ENCODE measurements around the gene JAKMIP2. TPM values are rescaled to one million over a fixed set of nuclear protein-coding genes. Genes with fewer than 3 reads are reported as not detected.

The JAKMIP2 gene
- polyA plus RNA-seq, 3 donors from 2014 or later: 1.5 to 18.4 (median 5.4) TPM

DNA sequence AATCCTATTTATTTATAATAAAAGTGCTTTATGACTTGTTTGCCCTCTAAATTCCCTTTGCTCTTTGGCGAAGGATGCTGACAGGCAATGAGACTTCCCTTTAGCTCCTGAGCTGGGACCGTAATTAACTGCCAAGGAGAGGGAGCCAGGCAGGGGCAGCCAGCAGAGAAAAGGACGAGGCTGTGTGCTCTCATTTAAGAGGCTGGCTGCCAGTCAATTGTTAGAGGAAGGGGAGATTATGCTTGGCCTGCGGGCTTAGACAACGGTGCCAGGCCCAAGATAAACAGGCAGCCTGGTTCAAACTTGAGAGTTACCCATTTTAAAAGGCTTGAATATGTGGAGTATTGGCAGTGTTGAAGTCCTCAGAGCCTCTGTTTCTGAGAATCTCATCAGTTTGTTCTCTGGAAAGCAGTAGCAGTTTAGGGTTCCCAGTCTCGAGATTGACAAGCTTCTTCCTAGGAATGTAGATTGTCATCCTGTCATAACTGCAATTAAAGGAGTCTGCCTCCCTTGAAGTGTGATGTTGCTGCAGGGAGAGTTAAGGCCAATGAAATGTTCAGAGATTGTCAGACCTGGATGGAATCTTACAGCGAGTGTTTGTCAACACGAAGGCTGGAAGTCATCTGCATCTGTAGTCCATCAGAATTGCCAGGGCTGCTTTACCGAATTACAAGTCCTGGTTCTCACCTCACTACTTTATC, 113.2 kb downstream of the JAKMIP2 start:
- DNase-seq: no peak
- no peaks in the 10 kb centered on the region for H3K9me3 Mint-ChIP-seq
- no peaks in the 10 kb centered on the region for H3K4me1 Mint-ChIP-seq
- peaks cover 5 to 34% (median 26%) of the 10 kb centered on the region in 3 donors for H3K36me3 Mint-ChIP-seq
- H3K27ac Mint-ChIP-seq: no peak overlapping the region
- no peaks in the 10 kb centered on the region for H3K27me3 Mint-ChIP-seq (ENCODE audit: low read depth in 3 of 3)
- H3K4me3 Mint-ChIP-seq: no peak overlapping the region

DNA sequence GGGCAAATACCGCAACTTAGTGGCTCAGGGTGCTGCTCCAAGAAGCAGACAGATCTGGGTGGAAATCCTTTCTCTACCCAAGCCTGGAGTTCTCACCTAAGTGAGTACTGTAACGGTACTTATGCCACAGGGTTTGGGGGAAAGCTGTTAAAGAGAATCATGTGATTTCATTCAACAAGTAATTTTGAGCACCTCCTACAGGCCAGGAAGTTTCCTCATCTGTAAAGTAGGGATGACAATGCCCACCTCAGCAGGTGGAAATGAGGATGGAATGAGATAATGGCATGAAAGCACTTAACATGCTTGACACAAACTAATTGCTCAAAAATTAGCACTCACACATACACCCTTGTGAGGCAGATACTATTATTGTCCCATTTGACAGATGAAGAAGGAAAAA, 114.1 kb downstream of the JAKMIP2 start:
- H3K4me3 Mint-ChIP-seq: no peak overlapping the region
- H3K27me3 Mint-ChIP-seq (ENCODE audit: low read depth in 3 of 3): no peaks in the 10 kb centered on the region
- DNase-seq: no peak
- no peaks in the 10 kb centered on the region for H3K9me3 Mint-ChIP-seq
- peaks cover 5 to 36% (median 26%) of the 10 kb centered on the region in 3 donors for H3K36me3 Mint-ChIP-seq
- H3K27ac Mint-ChIP-seq: no peak overlapping the region
- no peaks in the 10 kb centered on the region for H3K4me1 Mint-ChIP-seq

DNA sequence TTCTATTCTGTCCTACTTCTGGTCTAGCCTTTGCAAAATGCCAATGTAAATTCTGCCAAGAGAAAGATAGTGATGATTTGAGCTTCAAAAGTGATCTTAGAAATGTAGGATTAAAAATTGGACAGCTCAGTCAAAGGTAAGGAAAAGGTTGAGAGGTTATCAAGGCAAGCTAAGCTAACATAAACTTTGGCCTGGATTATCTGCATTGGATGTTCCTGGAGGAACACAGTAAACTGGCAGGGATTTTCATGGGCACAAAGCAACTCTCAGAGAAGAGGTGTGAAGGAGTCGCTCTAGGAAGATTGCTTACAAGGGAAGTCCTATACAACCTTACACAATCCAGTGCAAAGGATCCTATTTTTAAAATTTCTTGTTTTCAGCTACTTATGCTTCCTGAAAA, 115.2 kb downstream of the JAKMIP2 start:
- no peak for DNase-seq
- no peak overlapping the region for H3K27ac Mint-ChIP-seq
- no peaks in the 10 kb centered on the region for H3K27me3 Mint-ChIP-seq (ENCODE audit: low read depth in 3 of 3)
- H3K4me3 Mint-ChIP-seq: no peak overlapping the region
- H3K9me3 Mint-ChIP-seq: no peaks in the 10 kb centered on the region
- no peaks in the 10 kb centered on the region for H3K4me1 Mint-ChIP-seq
- H3K36me3 Mint-ChIP-seq: peaks cover 7 to 36% (median 26%) of the 10 kb centered on the region in 3 donors

DNA sequence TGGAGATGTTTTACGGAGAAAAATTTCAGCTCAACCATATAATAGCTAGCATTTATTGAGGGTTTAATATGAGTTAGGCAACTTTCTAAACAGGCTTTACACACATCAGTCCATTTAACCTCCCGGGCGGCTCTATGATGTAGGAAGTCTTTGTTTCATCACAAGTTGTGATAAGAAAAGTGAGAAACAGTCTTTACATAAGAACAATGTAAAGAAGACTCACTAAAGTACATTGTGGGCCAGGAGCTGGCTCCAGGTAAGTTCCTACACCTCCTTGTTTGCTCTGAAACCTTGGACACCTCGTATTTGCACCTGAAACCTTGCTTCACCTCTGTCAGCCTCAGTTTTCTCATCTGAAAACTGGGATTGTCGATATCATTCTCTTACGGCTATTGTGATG, 116.1 kb downstream of the JAKMIP2 start:
- no peaks in the 10 kb centered on the region for H3K27me3 Mint-ChIP-seq (ENCODE audit: low read depth in 3 of 3)
- H3K27ac Mint-ChIP-seq: no peak overlapping the region
- no peak overlapping the region for H3K4me3 Mint-ChIP-seq
- no peaks in the 10 kb centered on the region for H3K9me3 Mint-ChIP-seq
- H3K4me1 Mint-ChIP-seq: peaks cover 0 to 3% of the 10 kb centered on the region in 2 donors
- DNase-seq: no peak
- H3K36me3 Mint-ChIP-seq: peaks cover 12 to 38% (median 35%) of the 10 kb centered on the region in 3 donors

DNA sequence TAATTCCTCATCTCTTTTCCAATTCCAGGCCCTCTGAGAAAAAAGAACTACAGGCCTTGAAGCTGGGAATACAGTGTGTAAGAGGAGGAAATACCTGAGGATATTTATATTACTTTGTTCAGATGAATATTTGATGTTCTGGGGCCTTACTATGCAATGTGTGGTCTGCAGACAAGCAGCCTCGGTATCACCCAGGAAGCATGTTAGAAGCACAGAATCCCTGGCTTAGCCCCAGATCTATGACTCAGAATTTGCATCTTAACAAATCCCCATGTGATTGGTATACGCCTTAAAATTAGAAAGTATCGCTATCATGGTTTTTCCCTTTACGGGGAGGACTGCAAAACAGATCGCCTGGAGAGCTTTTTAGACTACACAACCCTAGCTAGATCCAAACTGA, 121.0 kb downstream of the JAKMIP2 start:
- no peak overlapping the region for H3K27ac Mint-ChIP-seq
- H3K4me3 Mint-ChIP-seq: no peak overlapping the region
- peaks cover 0 to 4% (median 0%) of the 10 kb centered on the region in 6 donors for H3K9me3 Mint-ChIP-seq
- peaks cover 35 to 37% (median 35%) of the 10 kb centered on the region in 3 donors for H3K36me3 Mint-ChIP-seq
- no peak for DNase-seq
- peaks cover 16 to 19% of the 10 kb centered on the region in 2 donors for H3K4me1 Mint-ChIP-seq
- peaks cover 0 to 4% (median 0%) of the 10 kb centered on the region in 3 donors for H3K27me3 Mint-ChIP-seq (ENCODE audit: low read depth in 3 of 3)

DNA sequence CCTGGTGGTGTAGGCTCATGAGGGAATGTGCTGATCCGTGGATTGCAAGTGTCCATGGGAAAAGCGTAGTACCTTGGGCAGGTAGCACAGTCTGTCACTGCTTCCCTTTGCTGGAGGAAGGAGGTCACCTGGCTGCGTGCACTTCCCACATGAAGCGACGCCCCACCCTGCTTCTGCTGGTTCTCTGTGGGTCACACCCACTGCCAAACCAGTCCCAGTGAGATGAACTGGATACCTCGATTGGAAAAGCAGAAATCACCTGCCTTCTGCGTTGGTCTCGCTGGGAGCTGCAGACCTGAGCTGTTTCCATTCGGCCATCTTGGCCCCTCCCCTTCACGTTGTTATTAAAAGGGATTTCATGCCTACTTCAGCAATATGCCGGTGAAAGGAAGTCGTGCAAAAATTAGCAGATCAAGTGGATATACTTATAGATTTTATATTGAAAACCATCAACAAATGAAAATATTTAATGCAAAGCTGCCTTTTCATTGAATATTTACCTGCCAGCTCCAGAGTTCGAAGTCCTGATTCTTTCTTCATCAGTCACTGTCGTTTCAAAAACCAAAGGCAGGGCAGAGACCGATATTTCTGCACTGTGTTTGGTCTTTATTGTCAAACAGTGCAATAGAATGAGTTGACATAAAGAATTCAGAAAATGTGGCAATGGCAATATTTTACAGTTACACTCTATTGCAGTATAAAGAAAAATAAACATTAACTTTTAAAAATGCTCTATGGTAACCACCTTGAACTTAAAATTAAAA, 123.2 kb downstream of the JAKMIP2 start:
- DNase-seq: no peak
- no peak overlapping the region for H3K27ac Mint-ChIP-seq
- H3K4me3 Mint-ChIP-seq: no peak overlapping the region
- H3K9me3 Mint-ChIP-seq: peaks cover 2 to 9% (median 5%) of the 10 kb centered on the region in 6 donors
- peaks cover 16 to 19% of the 10 kb centered on the region in 2 donors for H3K4me1 Mint-ChIP-seq
- peaks cover 0 to 4% (median 0%) of the 10 kb centered on the region in 3 donors for H3K27me3 Mint-ChIP-seq (ENCODE audit: low read depth in 3 of 3)
- H3K36me3 Mint-ChIP-seq: peaks cover 38 to 55% (median 53%) of the 10 kb centered on the region in 3 donors

DNA sequence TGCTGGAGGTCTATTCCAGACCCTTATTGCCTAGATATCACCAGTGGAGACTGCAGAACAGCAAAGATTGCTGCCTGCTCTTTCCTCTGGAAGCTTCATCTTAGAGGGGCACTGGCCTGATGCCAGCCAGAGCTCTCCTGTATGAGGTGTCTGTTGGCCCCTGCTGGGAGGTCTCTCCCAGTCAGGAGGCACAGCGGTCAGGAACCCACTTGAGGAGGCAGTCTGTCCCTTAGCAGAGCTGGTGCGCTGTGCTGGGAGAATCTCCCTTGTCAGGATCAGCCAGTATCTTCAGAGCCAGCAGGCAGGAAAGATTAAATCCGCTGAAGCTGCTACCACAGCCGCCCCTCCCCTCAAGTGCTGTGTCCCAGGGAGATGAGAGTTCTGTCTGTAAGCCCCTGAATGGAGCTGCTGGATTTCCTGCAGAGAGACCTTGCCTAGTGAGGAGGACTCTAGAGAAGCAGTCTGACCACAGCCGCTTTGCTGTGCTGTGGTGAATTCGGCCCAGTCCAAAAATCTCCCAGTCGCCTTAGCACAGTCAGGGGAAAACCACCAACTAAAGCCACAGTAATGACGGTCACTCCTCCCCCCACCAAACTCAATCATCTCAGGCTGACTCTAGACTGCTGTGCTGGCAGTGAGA, 124.1 kb downstream of the JAKMIP2 start:
- Mint-ChIP-seq H3K27me3 (ENCODE audit: low read depth in 3 of 3) (peaks cover 0 to 4% (median 0%) of the 10 kb centered on the region in 3 donors), H3K27ac (peak overlapping the region in 3 of 6 donors; percentile 44 to 63 (median 58)), H3K9me3 (peaks cover 2 to 9% (median 5%) of the 10 kb centered on the region in 6 donors), H3K4me1 (peaks cover 16 to 19% of the 10 kb centered on the region in 2 donors), H3K36me3 (peaks cover 36 to 61% (median 56%) of the 10 kb centered on the region in 3 donors), H3K4me3 (peak overlapping the region in 4 of 5 donors; percentile 22 to 56 (median 51))
- DNase-seq: peak; percentile 47

DNA sequence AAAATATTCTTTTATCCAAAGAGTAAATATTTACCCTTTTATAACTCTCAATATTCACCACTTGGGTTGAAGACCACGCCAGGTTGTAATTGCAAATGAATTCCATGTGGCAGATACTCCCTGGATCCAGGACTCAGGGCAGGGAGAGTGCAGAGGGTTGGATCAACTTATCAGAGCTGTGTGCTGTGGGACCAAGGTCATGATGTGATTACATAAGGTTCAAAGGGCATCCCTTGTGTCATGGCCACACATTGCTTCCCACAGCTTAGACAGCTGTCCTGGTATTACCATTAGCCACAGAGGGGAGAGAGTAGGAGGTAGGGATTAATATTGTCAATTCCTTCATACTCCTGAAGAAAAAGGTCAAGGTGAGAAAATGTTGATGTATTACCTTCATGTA, 133.9 kb downstream of the JAKMIP2 start:
- H3K9me3 Mint-ChIP-seq: no peaks in the 10 kb centered on the region
- peaks cover 11 to 32% (median 20%) of the 10 kb centered on the region in 3 donors for H3K36me3 Mint-ChIP-seq
- peak overlapping the region in 3 of 6 donors; percentile 31 to 45 (median 32) for H3K27ac Mint-ChIP-seq
- no peak for DNase-seq
- H3K4me1 Mint-ChIP-seq: peaks cover 14 to 19% of the 10 kb centered on the region in 2 donors
- H3K27me3 Mint-ChIP-seq (ENCODE audit: low read depth in 3 of 3): no peaks in the 10 kb centered on the region
- no peak overlapping the region for H3K4me3 Mint-ChIP-seq

DNA sequence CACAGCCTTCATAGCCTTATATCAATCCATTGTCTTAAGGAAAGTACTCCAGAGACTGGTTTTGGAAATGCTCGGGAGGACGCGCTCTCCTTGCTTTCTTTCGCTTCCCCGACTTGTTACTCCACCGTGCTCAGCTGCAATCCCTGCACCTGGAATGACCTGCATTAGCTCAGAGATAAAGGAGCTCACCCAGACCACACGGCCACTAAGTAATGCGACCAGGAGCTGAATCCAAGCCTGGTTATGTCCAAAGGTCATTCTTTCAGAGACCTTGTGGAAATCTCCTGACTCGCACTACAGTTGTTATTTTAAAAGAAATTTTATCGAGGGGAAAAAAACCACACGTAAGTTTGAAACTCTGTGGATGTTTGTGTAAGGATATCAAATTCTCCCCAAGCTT, 137.3 kb downstream of the JAKMIP2 start:
- no peak overlapping the region for H3K27ac Mint-ChIP-seq
- H3K4me3 Mint-ChIP-seq: no peak overlapping the region
- DNase-seq: no peak
- H3K36me3 Mint-ChIP-seq: peaks cover 31 to 55% (median 44%) of the 10 kb centered on the region in 3 donors
- peaks cover 14 to 19% of the 10 kb centered on the region in 2 donors for H3K4me1 Mint-ChIP-seq
- no peaks in the 10 kb centered on the region for H3K27me3 Mint-ChIP-seq (ENCODE audit: low read depth in 3 of 3)
- H3K9me3 Mint-ChIP-seq: no peaks in the 10 kb centered on the region

DNA sequence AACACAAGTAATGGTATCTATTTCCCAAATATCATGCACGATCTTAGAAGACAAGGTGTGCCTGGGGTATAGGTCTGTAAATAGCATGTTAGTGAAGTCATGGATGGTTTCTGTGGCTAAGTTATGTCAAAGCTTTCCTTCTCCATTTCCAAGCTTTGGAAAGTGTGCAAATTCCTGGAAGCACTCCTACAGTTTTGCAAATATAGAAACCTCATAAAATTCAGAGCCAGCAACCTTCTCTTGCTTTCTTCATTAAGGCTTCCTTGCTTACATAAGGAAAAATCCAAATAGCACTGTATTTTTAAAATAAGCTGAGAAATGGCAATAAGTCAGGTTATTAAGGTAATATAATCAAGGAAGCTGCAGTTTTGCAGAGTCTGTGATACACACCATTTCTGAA, 138.1 kb downstream of the JAKMIP2 start:
- Mint-ChIP-seq H3K27ac (no peak overlapping the region), H3K4me3 (no peak overlapping the region), H3K27me3 (ENCODE audit: low read depth in 3 of 3) (no peaks in the 10 kb centered on the region), H3K36me3 (peaks cover 32 to 61% (median 44%) of the 10 kb centered on the region in 3 donors), H3K9me3 (no peaks in the 10 kb centered on the region), H3K4me1 (peaks cover 14 to 19% of the 10 kb centered on the region in 2 donors)
- no peak for DNase-seq

DNA sequence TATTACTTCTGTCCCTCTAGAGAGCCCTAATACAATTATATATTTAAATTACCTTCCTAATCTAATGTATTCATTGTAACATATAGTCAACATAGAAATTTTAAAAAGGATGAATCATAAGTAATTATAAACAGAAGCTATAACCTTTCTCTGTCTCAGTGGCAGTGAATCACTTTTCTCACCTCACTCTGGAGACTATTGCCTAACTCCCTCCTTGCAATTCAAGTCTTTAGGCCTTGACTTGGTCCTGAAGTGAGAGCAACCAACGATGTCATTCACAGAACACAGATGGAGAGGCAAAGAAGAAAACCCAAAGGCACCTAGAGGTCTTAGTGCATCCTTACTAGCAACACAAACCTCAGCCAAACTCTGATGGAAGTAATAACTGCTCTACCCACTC, 139.4 kb downstream of the JAKMIP2 start:
- Mint-ChIP-seq H3K36me3 (peaks cover 37 to 65% (median 43%) of the 10 kb centered on the region in 3 donors), H3K27ac (no peak overlapping the region), H3K4me1 (peaks cover 6 to 12% of the 10 kb centered on the region in 2 donors), H3K4me3 (no peak overlapping the region), H3K27me3 (ENCODE audit: low read depth in 3 of 3) (no peaks in the 10 kb centered on the region), H3K9me3 (no peaks in the 10 kb centered on the region)
- DNase-seq: no peak

DNA sequence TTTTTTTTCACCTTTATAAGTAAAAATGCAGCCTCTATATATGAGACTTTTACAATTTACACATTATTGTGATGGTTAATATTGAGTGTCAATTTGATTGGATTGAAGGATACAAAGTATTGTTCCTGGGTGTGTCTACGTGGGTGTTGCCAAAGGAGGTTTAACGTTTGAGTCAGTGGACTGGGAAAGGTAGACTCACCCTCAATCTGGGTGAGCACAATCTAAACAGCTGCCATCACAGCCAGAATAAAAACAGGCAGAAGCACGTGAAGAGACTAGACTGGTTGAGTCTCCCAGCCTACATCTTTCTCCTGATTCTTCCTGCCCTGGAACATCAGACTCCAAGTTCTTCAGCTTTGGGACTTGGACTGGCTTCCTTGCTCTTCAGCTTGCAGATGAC, 139.9 kb downstream of the JAKMIP2 start:
- Mint-ChIP-seq H3K4me3 (no peak overlapping the region), H3K27me3 (ENCODE audit: low read depth in 3 of 3) (no peaks in the 10 kb centered on the region), H3K4me1 (peaks cover 1 to 7% of the 10 kb centered on the region in 2 donors), H3K9me3 (no peaks in the 10 kb centered on the region), H3K36me3 (peaks cover 39 to 63% (median 40%) of the 10 kb centered on the region in 3 donors), H3K27ac (no peak overlapping the region)
- DNase-seq: no peak

DNA sequence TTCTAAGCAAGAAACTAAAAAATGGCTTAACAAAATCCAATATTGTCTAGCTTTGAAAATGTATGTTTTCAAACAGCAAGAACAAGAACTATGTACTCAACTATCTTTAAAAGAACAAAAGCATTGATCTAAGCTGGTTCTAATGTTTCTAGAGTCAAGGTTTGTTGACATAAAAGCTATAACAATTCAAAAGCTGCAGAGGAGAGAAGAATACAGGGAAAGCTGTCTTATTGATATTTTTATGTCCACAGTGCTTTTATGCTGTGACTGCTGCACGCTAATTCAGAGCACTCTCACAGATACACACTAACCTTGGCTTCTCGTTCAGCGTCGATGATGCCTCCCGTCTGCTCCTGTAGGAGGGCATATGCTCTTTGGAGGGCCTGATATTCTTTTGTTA, 143.2 kb downstream of the JAKMIP2 start:
- H3K27me3 Mint-ChIP-seq (ENCODE audit: low read depth in 3 of 3): no peaks in the 10 kb centered on the region
- no peak overlapping the region for H3K4me3 Mint-ChIP-seq
- H3K9me3 Mint-ChIP-seq: no peaks in the 10 kb centered on the region
- no peaks in the 10 kb centered on the region for H3K4me1 Mint-ChIP-seq
- no peak for DNase-seq
- no peak overlapping the region for H3K27ac Mint-ChIP-seq
- peaks cover 41 to 73% (median 43%) of the 10 kb centered on the region in 3 donors for H3K36me3 Mint-ChIP-seq

DNA sequence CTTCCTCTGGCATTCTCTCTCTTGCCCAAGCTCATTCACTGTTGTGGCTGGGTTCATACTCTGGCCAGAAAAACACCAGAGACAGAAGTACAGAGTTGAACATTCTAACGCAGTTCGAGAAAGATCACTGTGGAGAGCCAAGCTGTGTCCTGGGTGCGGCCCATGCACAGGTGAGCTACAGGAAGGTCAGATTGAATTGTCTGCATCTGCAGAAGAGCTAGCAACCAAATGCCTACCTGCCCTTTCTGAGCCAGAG, 145.9 kb downstream of the JAKMIP2 start:
- no peaks in the 10 kb centered on the region for H3K4me1 Mint-ChIP-seq
- H3K4me3 Mint-ChIP-seq: no peak overlapping the region
- peaks cover 20 to 60% (median 28%) of the 10 kb centered on the region in 3 donors for H3K36me3 Mint-ChIP-seq
- H3K9me3 Mint-ChIP-seq: no peaks in the 10 kb centered on the region
- no peak for DNase-seq
- no peak overlapping the region for H3K27ac Mint-ChIP-seq
- no peaks in the 10 kb centered on the region for H3K27me3 Mint-ChIP-seq (ENCODE audit: low read depth in 3 of 3)

Data from immature natural killer cell (primary cell).